IMR-90 (cell line): ENCODE measurements around the gene THBS4.

Experiments
- RFX5 ChIP-seq: IDR thresholded peaks from 2 replicates; pipeline ENCODE4 v1.8.0; 2012; ENCODE audit warnings: low read depth, mild to moderate bottlenecking, low read length, moderate library complexity
- TF ChIP-seq, protein P1 (sequence below): conservative IDR thresholded peaks from 2 replicates; pipeline ENCODE4 v1.5.1; 2012; ENCODE audit warnings: mild to moderate bottlenecking, low read depth, low read length, improper control_type of control experiment

DNA sequence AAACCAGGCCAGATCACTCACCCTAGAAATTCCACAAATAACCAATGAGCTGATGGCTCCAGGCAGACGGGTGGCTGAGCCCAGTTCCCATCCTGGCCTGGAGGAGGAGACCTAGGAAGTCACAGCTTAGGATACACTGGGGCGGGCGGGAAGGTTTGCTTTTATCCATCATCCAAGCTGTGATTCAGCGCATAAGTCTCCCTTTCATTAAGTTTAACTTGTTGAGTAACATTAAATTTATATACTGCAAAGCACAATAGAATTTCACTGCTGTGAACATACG, 55.7 kb downstream of the THBS4 start:
- TF ChIP-seq, protein P1, sequence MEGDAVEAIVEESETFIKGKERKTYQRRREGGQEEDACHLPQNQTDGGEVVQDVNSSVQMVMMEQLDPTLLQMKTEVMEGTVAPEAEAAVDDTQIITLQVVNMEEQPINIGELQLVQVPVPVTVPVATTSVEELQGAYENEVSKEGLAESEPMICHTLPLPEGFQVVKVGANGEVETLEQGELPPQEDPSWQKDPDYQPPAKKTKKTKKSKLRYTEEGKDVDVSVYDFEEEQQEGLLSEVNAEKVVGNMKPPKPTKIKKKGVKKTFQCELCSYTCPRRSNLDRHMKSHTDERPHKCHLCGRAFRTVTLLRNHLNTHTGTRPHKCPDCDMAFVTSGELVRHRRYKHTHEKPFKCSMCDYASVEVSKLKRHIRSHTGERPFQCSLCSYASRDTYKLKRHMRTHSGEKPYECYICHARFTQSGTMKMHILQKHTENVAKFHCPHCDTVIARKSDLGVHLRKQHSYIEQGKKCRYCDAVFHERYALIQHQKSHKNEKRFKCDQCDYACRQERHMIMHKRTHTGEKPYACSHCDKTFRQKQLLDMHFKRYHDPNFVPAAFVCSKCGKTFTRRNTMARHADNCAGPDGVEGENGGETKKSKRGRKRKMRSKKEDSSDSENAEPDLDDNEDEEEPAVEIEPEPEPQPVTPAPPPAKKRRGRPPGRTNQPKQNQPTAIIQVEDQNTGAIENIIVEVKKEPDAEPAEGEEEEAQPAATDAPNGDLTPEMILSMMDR: no peak
- no peak for TF ChIP-seq RFX5
